Stimulated activated CD4-positive, alpha-beta T cell treated with anti-CD3 and anti-CD28 coated beads, Interleukin-1b, Interleukin-23, amount 100 ng/mL, for 1 hour (primary cell): ENCODE measurements around the gene ITK.

Experiments
- DNase-seq, 2 donors: peaks; one replicate each; pipeline ENCODE4 v3.0.0-alpha.2; 2020; ENCODE audit warnings: low read depth in 2 of 2

ITK gene

GRCh38 chr5:157245886-157246285, 65.2 kb downstream of the ITK start:
- no peak for DNase-seq

- DNase-seq, result no peak
These were observed 66.6 kb downstream of the ITK start for GRCh38 chr5:157247267-157247666.

GRCh38 chr5:157248821-157249470, 68.3 kb downstream of the ITK start:
- DNase-seq, result no peak

GRCh38 chr5:157252711-157253465, 72.2 kb downstream of the ITK start:
- DNase-seq, result no peak

GRCh38 chr5:157253547-157253946, 72.9 kb downstream of the ITK start:
- DNase-seq, result no peak

GRCh38 chr5:157258450-157258849, 77.8 kb downstream of the ITK start:
- DNase-seq, result no peak

- DNase-seq, result no peak
These were observed 79.1 kb downstream of the ITK start for GRCh38 chr5:157259699-157260098.

GRCh38 chr5:157263496-157264090, 83.0 kb downstream of the ITK start:
- no peak for DNase-seq

- peak; percentile 60 to 72 for DNase-seq
These were observed 85.2 kb downstream of the ITK start, which contains the start of gene CYFIP2 for GRCh38 chr5:157265714-157266285. CYFIP2 (plus strand) TSS chr5:157266123; CDS start chr5:157285362, 19,239 bp downstream.

GRCh38 chr5:157266286-157267007, 85.8 kb downstream of the ITK start:
- DNase-seq, result no peak

- DNase-seq, result no peak
These were observed 86.4 kb downstream of the ITK start for GRCh38 chr5:157267025-157267424.

- no peak for DNase-seq
These were observed 87.3 kb downstream of the ITK start for GRCh38 chr5:157267761-157268480.

GRCh38 chr5:157269165-157269671, 88.6 kb downstream of the ITK start:
- DNase-seq, result no peak

- DNase-seq, result no peak
These were observed 89.2 kb downstream of the ITK start for GRCh38 chr5:157269761-157270272.

- DNase-seq, result no peak
These were observed 90.1 kb downstream of the ITK start for GRCh38 chr5:157270771-157271170.

- peak in 1 of 2 donors; percentile 58 for DNase-seq
These were observed 91.2 kb downstream of the ITK start for GRCh38 chr5:157271740-157272271.

- DNase-seq, result no peak
These were observed 92.5 kb downstream of the ITK start for GRCh38 chr5:157273131-157273556.

GRCh38 chr5:157275403-157275802, 94.8 kb downstream of the ITK start:
- DNase-seq, result no peak

- DNase-seq, result no peak
These were observed 97.8 kb downstream of the ITK start for GRCh38 chr5:157278319-157279037.
